Esophagus muscularis mucosa (tissue), 4 donors: Measurements from ENCODE around the gene F8.

ENCODE experiments used
- EP300 ChIP-seq: sonication (generic); formaldehyde crosslinking; IDR thresholded peaks from one replicate; pipeline ENCODE4 v1.6.1; 2017; ENCODE audit warnings: antibody characterized with exemption
- POLR2AphosphoS5 ChIP-seq, 2 donors: sonication (generic); formaldehyde crosslinking; IDR thresholded peaks; one replicate each; pipeline ENCODE4 v1.6.1; 2017; ENCODE audit warnings: antibody characterized with exemption in 2 of 2
- TF ChIP-seq, protein P1 (sequence below), 3 experiments: fragments of 200-600 bp in 2 of 3; fragments of 450-650 bp in 1 of 3; sonication (generic) in 2 of 3; IDR thresholded peaks; one replicate each; pipeline ENCODE4 v1.5.1; 2017 to 2019; ENCODE audit warnings: antibody characterized with exemption in 3 of 3, mild to moderate bottlenecking in 2 of 3, moderate library complexity in 1 of 3

DNA sequence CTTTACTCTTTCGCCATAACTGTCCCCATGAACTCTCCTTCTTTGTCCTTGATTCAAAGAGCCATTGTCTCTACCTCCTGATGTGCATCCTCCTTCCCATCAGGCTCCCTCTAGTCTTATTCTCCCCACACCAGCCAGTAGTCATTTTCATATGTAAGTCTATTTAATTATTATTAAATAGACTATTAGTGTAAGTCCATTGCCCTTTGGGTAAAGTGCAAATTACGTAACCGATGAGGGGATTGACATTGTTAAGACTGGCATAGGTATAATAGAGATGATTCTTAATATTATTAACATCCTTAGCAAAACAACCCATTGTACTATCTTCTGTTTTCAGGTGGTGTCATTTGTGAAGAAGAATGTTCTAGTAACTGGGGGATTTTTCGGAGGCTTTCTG lies 31.7 kb upstream of the F8 start:
- no peak for TF ChIP-seq POLR2AphosphoS5 (IDR thresholded peaks at IDR 0.05)
- TF ChIP-seq, protein P1, sequence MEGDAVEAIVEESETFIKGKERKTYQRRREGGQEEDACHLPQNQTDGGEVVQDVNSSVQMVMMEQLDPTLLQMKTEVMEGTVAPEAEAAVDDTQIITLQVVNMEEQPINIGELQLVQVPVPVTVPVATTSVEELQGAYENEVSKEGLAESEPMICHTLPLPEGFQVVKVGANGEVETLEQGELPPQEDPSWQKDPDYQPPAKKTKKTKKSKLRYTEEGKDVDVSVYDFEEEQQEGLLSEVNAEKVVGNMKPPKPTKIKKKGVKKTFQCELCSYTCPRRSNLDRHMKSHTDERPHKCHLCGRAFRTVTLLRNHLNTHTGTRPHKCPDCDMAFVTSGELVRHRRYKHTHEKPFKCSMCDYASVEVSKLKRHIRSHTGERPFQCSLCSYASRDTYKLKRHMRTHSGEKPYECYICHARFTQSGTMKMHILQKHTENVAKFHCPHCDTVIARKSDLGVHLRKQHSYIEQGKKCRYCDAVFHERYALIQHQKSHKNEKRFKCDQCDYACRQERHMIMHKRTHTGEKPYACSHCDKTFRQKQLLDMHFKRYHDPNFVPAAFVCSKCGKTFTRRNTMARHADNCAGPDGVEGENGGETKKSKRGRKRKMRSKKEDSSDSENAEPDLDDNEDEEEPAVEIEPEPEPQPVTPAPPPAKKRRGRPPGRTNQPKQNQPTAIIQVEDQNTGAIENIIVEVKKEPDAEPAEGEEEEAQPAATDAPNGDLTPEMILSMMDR (IDR thresholded peaks at IDR 0.05), result no peak
- no peak for TF ChIP-seq EP300
